ENCODE data around the gene ENTPD8. TPM values are rescaled to one million over a fixed set of nuclear protein-coding genes. Genes with fewer than 3 reads are reported as not detected.

The ENTPD8 gene
- total and polyA plus RNA-seq, 2 donors (not counting 3 experiments of a cell fraction or from before 2014, with no cell fraction given): 0.44 to 0.51 TPM

DNA sequence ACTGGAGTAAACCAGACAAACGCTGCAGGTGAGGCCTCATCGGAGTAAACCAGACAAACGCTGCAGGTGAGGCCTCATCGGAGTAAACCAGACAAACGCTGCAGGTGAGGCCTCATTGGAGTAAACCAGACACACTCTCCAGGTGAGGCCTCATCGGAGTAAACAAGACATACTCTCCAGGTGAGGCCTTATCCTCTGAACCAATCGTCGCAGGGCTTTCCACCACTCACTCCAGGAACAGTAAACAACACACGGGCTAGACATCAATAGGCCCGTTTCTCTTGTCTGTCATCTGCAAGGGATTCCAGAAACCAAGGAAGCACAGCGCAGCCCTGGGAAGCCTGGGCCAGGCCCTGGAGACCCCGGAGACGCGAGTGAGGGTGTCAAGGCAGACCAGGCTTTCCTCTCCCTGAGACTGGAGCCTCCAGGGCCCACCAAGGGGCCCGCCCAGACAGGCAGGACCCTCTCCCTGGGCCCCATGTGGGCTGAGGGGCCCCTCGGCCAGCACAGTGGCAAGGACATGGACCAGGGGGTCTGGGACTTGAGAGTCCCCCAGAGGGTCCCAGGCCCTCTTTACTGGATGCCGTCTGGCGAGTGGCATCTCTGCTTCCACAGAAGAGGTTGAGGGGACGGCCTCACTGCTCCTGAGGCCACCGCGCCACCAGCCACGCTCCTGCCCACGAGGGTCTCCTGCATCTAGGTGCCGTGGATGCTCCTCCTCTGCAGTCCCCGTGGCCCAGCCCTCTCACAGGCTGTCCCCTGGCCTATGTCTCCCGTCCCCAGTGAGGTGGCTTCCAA lies 44.4 kb upstream of the ENTPD8 start:
- no peaks in the 10 kb centered on the region for H3K36me3 ChIP-seq (ENCODE audit: control insufficient read depth in 2 of 2, extremely low read depth in 1 of 2, insufficient read depth in 2 of 2, low read length in 2 of 2)
- no TSS peak for BruUV-seq (replicated peaks)
- dilution Hi-C loops (cut with MboI; ENCODE audit: extremely low pct_ligation_motif_present, low sequenced_read_pairs) (no loop called here), intact Hi-C loops (cut with micrococcal nuclease) (no loop called here)
- H3K79me2 ChIP-seq (ENCODE audit: control insufficient read depth, insufficient read depth, low read length): no peaks in the 10 kb centered on the region
- H3K9me3 ChIP-seq (replicated peaks; ENCODE audit: control insufficient read depth, insufficient read depth, low read length): no peaks in the 10 kb centered on the region
- TF ChIP-seq JUN (IDR thresholded peaks at IDR 0.05; ENCODE audit: borderline replicate concordance, insufficient read depth, insufficient read length, low read depth) (no peak), EZH2 (IDR thresholded peaks at IDR 0.05; ENCODE audit: borderline replicate concordance, low read depth, low read length, severe bottlenecking) (no peak), GATA2 (IDR thresholded peaks at IDR 0.05; ENCODE audit: insufficient read depth, insufficient read length, low read depth, low read length) (no peak), POLR2A (IDR thresholded peaks at IDR 0.05; ENCODE audit: low read depth, low read length) (no peak)
- TF ChIP-seq, protein P1, sequence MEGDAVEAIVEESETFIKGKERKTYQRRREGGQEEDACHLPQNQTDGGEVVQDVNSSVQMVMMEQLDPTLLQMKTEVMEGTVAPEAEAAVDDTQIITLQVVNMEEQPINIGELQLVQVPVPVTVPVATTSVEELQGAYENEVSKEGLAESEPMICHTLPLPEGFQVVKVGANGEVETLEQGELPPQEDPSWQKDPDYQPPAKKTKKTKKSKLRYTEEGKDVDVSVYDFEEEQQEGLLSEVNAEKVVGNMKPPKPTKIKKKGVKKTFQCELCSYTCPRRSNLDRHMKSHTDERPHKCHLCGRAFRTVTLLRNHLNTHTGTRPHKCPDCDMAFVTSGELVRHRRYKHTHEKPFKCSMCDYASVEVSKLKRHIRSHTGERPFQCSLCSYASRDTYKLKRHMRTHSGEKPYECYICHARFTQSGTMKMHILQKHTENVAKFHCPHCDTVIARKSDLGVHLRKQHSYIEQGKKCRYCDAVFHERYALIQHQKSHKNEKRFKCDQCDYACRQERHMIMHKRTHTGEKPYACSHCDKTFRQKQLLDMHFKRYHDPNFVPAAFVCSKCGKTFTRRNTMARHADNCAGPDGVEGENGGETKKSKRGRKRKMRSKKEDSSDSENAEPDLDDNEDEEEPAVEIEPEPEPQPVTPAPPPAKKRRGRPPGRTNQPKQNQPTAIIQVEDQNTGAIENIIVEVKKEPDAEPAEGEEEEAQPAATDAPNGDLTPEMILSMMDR (IDR thresholded peaks at IDR 0.05; ENCODE audit: extremely low read depth in 1 of 2, insufficient read depth in 1 of 2, low read depth in 1 of 2, low read length in 2 of 2): no peak
- TF ChIP-seq, protein P2, sequence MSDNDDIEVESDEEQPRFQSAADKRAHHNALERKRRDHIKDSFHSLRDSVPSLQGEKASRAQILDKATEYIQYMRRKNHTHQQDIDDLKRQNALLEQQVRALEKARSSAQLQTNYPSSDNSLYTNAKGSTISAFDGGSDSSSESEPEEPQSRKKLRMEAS (IDR thresholded peaks at IDR 0.05; ENCODE audit: insufficient read depth, insufficient read length): no peak
- peaks cover 6% of the 10 kb centered on the region for H3K4me1 ChIP-seq (ENCODE audit: control insufficient read depth, extremely low read depth, insufficient read depth, low read length)
- H2AFZ ChIP-seq (ENCODE audit: low read depth, low read length): no peak overlapping the region
- H4K20me1 ChIP-seq (replicated peaks; ENCODE audit: control insufficient read depth, extremely low read depth, insufficient read depth, low read length): no peaks in the 10 kb centered on the region
- H3K9ac ChIP-seq (replicated peaks; ENCODE audit: extremely low read depth, insufficient read depth, low read length): no peak overlapping the region
- POLR2A ChIA-PET: no interaction called here
- no peak overlapping the region for H3K4me2 ChIP-seq (ENCODE audit: insufficient read depth, low read length)
- CTCF ChIA-PET: no interaction called here
- no peaks in the 10 kb centered on the region for H3K9me1 ChIP-seq (replicated peaks; ENCODE audit: control insufficient read depth, extremely low read depth, insufficient read depth, low read length)
- DNase-seq (ENCODE audit: low read depth, low spot score): no peak
- no peak overlapping the region for H3K27ac ChIP-seq (ENCODE audit: insufficient read depth, low read depth, low read length)
- H3K27me3 ChIP-seq (ENCODE audit: control insufficient read depth in 2 of 2, insufficient read depth in 2 of 2, low read length in 2 of 2): no peaks in the 10 kb centered on the region
- no peak overlapping the region for H3K4me3 ChIP-seq (replicated peaks in 1 of 3; ENCODE audit: insufficient read depth in 1 of 3, low read depth in 1 of 3, low read length in 3 of 3)
- FAIRE-seq: no peak

Data from endothelial cell of umbilical vein (primary cell).